ENCODE results near the gene CCDC152. TPM values are rescaled to one million over a fixed set of nuclear protein-coding genes. Genes with fewer than 3 reads are reported as not detected.

The CCDC152 gene
- total RNA-seq, 1 experiment from 2014 or later: not detected

- RAD21 ChIA-PET (ENCODE audit: low non-redundant PET in 1 of 2, low total read pairs in 2 of 2, uncharacterized antibody in 2 of 2, unreplicated experiment in 2 of 2): no interaction called here
- no peaks in the 10 kb centered on the region for H3K79me2 ChIP-seq (ENCODE audit: insufficient read depth, low read length)
- no peak overlapping the region for H3K9ac ChIP-seq (ENCODE audit: low read length)
- intact Hi-C loops (cut with micrococcal nuclease): no loop called here
- H3K36me3 ChIP-seq (ENCODE audit: control insufficient read depth in 1 of 2, insufficient read depth in 2 of 2, low read length in 2 of 2): no peaks in the 10 kb centered on the region
- no peak overlapping the region for H3K27ac ChIP-seq (ENCODE audit: low read depth, low read length)
- no peak overlapping the region for H3K4me3 ChIP-seq (replicated peaks in 1 of 2; ENCODE audit: low read depth in 1 of 2, low read length in 2 of 2)
- H3K9me2 ChIP-seq (ENCODE audit: insufficient read depth): no peaks in the 10 kb centered on the region
- no peak for DNase-seq (ENCODE audit: low read depth, low spot score)
- ATAC-seq: no peak
- no peaks in the 10 kb centered on the region for H3K27me3 ChIP-seq (ENCODE audit: insufficient read depth, low read length)
- CTCF ChIA-PET: no interaction called here
- H3K4me1 ChIP-seq (ENCODE audit: control insufficient read depth in 1 of 2, insufficient read depth in 2 of 2, low read length in 2 of 2): no peaks in the 10 kb centered on the region
- TF ChIP-seq EZH2 (IDR thresholded peaks at IDR 0.05) (no peak), JUND (IDR thresholded peaks at IDR 0.05) (no peak), CEBPB (IDR thresholded peaks at IDR 0.05; ENCODE audit: low read depth) (no peak), POLR2A (IDR thresholded peaks at IDR 0.05; ENCODE audit: borderline replicate concordance, extremely low read depth, insufficient read depth, insufficient read length) (no peak), RAD21 (IDR thresholded peaks at IDR 0.05; ENCODE audit: low read depth) (no peak), FOSL1 (IDR thresholded peaks at IDR 0.05; ENCODE audit: low read depth) (no peak), YY1 (IDR thresholded peaks at IDR 0.05; ENCODE audit: extremely low read depth, insufficient replicate concordance, low read depth, low read length) (no peak), SP1 (IDR thresholded peaks at IDR 0.05; ENCODE audit: low read depth) (no peak), ZFX (IDR thresholded peaks at IDR 0.05) (no peak), EZH2phosphoT487 (IDR thresholded peaks at IDR 0.05; ENCODE audit: borderline replicate concordance) (no peak), ZNF274 (IDR thresholded peaks at IDR 0.05; ENCODE audit: low read depth, low read length) (no peak), SRF (IDR thresholded peaks at IDR 0.05; ENCODE audit: low read depth) (no peak), SIN3A (IDR thresholded peaks at IDR 0.05; ENCODE audit: low read depth) (no peak), MAX (IDR thresholded peaks at IDR 0.05) (no peak)
- TF ChIP-seq, protein P1, sequence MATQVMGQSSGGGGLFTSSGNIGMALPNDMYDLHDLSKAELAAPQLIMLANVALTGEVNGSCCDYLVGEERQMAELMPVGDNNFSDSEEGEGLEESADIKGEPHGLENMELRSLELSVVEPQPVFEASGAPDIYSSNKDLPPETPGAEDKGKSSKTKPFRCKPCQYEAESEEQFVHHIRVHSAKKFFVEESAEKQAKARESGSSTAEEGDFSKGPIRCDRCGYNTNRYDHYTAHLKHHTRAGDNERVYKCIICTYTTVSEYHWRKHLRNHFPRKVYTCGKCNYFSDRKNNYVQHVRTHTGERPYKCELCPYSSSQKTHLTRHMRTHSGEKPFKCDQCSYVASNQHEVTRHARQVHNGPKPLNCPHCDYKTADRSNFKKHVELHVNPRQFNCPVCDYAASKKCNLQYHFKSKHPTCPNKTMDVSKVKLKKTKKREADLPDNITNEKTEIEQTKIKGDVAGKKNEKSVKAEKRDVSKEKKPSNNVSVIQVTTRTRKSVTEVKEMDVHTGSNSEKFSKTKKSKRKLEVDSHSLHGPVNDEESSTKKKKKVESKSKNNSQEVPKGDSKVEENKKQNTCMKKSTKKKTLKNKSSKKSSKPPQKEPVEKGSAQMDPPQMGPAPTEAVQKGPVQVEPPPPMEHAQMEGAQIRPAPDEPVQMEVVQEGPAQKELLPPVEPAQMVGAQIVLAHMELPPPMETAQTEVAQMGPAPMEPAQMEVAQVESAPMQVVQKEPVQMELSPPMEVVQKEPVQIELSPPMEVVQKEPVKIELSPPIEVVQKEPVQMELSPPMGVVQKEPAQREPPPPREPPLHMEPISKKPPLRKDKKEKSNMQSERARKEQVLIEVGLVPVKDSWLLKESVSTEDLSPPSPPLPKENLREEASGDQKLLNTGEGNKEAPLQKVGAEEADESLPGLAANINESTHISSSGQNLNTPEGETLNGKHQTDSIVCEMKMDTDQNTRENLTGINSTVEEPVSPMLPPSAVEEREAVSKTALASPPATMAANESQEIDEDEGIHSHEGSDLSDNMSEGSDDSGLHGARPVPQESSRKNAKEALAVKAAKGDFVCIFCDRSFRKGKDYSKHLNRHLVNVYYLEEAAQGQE (IDR thresholded peaks at IDR 0.05; ENCODE audit: low read depth): no peak
- no peak overlapping the region for H3K4me2 ChIP-seq (ENCODE audit: low read length)
- H2AFZ ChIP-seq (ENCODE audit: low read depth, low read length, poor library complexity, severe bottlenecking): no peak overlapping the region
- no peaks in the 10 kb centered on the region for H4K20me1 ChIP-seq (ENCODE audit: insufficient read depth)
- POLR2A ChIA-PET: no interaction called here
- no TSS peak for BruUV-seq (replicated peaks)
- H3K9me3 ChIP-seq (ENCODE audit: control insufficient read depth in 1 of 2, insufficient read depth in 1 of 2, low read depth in 1 of 2, low read length in 2 of 2): no peaks in the 10 kb centered on the region
These were observed 69.0 kb downstream of the CCDC152 start for GRCh38 chr5:42825422-42826148.
